Hepatocyte (in vitro differentiated cells): ENCODE results near the gene PDE11A. TPM values are rescaled to one million over a fixed set of nuclear protein-coding genes. Genes with fewer than 3 reads are reported as not detected.

Experiments used
- DNase-seq: peaks from one replicate; pipeline ENCODE4 v3.0.0-alpha.2; 2016; ENCODE audit warnings: low spot score
- H2AFZ ChIP-seq: fragments of 200-600 bp; sonication (generic); 2 replicates; pipeline ENCODE4 v1.6.0; 2016; ENCODE audit warnings: antibody characterized with exemption, mild to moderate bottlenecking
- H3K27ac ChIP-seq: fragments of 200-600 bp; sonication (generic); 2 replicates; pipeline ENCODE4 v1.5.1; 2016; ENCODE audit warnings: mild to moderate bottlenecking
- H3K27me3 ChIP-seq: fragments of 200-600 bp; sonication (generic); 2 replicates; pipeline ENCODE4 v1.6.1; 2016
- H3K36me3 ChIP-seq: fragments of 200-600 bp; sonication (generic); replicated peaks from 2 replicates; pipeline ENCODE4 v1.5.1; 2016; ENCODE audit warnings: low read depth; ENCODE audit not compliant: insufficient read depth
- H3K4me1 ChIP-seq: fragments of 200-600 bp; sonication (generic); 2 replicates; pipeline ENCODE4 v1.5.1; 2016; ENCODE audit warnings: mild to moderate bottlenecking, moderate library complexity; ENCODE audit not compliant: insufficient read depth
- H3K4me2 ChIP-seq: fragments of 200-600 bp; sonication (generic); 2 replicates; pipeline ENCODE4 v1.6.0; 2016
- H3K4me3 ChIP-seq: fragments of 200-600 bp; sonication (generic); 2 replicates; pipeline ENCODE4 v1.5.1; 2016; ENCODE audit warnings: mild to moderate bottlenecking
- H3K79me2 ChIP-seq: fragments of 200-600 bp; sonication (generic); 2 replicates; pipeline ENCODE4 v1.6.0; 2017; ENCODE audit warnings: mild to moderate bottlenecking
- H3K9me2 ChIP-seq: fragments of 200-600 bp; sonication (generic); replicated peaks from 2 replicates; pipeline ENCODE4 v1.6.0; 2017; ENCODE audit warnings: mild to moderate bottlenecking; ENCODE audit not compliant: insufficient read depth
- H3K9me3 ChIP-seq: fragments of 200-600 bp; sonication (generic); 2 replicates; pipeline ENCODE4 v1.5.1; 2016; ENCODE audit warnings: low read depth, mild to moderate bottlenecking
- H4K20me1 ChIP-seq: fragments of 200-600 bp; sonication (generic); 2 replicates; pipeline ENCODE4 v1.6.0; 2016; ENCODE audit warnings: mild to moderate bottlenecking; ENCODE audit not compliant: insufficient read depth, poor library complexity, severe bottlenecking
- CTCF ChIP-seq: fragments of 200-600 bp; sonication (generic); IDR thresholded peaks from 2 replicates; pipeline ENCODE4 v1.5.1; 2016; ENCODE audit warnings: antibody characterized with exemption, mild to moderate bottlenecking; ENCODE audit not compliant: poor library complexity
- EZH2 ChIP-seq: fragments of 200-600 bp; sonication (generic); IDR thresholded peaks from 2 replicates; pipeline ENCODE4 v1.6.1; 2016; ENCODE audit warnings: antibody characterized with exemption, mild to moderate bottlenecking, borderline replicate concordance
- EZH2phosphoT487 ChIP-seq: fragments of 200-600 bp; sonication (generic); IDR thresholded peaks from one replicate; pipeline ENCODE4 v1.6.1; 2018; ENCODE audit warnings: antibody characterized with exemption, mild to moderate bottlenecking, low read depth, moderate library complexity; ENCODE audit not compliant: unreplicated experiment, severe bottlenecking
- WGBS: methylation state at CpG from one replicate; pipeline ENCODE4 v1.1.6; 2016; ENCODE audit warnings: low lambda C conversion rate; ENCODE audit errors: missing lambda C conversion rate; 5-methylcytosine and 5-hydroxymethylcytosine counted together
- polyA plus RNA-seq: library from polyadenylated mRNA; unstranded; fragments of >200 nt; fragmentation: Nextera tagmentation; extraction: Ambion mirVana; gene quantifications from 2 replicates; pipeline ENCODE4 v1.2.1, GENCODE V29; 2016
- total RNA-seq: library from RNA; depleted of rRNA; stranded (reverse); fragments of >200 nt; gene quantifications from 2 replicates; pipeline ENCODE4 v1.2.3, GENCODE V29; 2014

Gene PDE11A
- total and polyA plus RNA-seq, 2 experiments from 2014 or later, result 0.71 to 1.9 TPM

- Histone ChIP-seq H3K79me2 (no peaks in the 10 kb centered on the region), H4K20me1 (no peaks in the 10 kb centered on the region), H3K4me2 (no peak overlapping the region), H3K4me1 (no peaks in the 10 kb centered on the region), H3K27ac (no peak overlapping the region), H3K4me3 (no peak overlapping the region), H3K9me2 (no peaks in the 10 kb centered on the region), H3K36me3 (no peaks in the 10 kb centered on the region), H3K9me3 (no peaks in the 10 kb centered on the region), H2AFZ (no peak overlapping the region), H3K27me3 (no peaks in the 10 kb centered on the region)
- TF ChIP-seq CTCF (no peak), EZH2 (no peak), EZH2phosphoT487 (no peak)
- DNase-seq, result no peak
These were observed 426.3 kb downstream of the PDE11A start for GRCh38 chr2:177646241-177646640.

- Histone ChIP-seq H3K4me1 (no peaks in the 10 kb centered on the region), H3K36me3 (no peaks in the 10 kb centered on the region), H3K27ac (no peak overlapping the region), H2AFZ (no peak overlapping the region), H3K27me3 (no peaks in the 10 kb centered on the region), H3K4me3 (no peak overlapping the region), H3K79me2 (no peaks in the 10 kb centered on the region), H3K9me2 (no peaks in the 10 kb centered on the region), H3K4me2 (no peak overlapping the region), H3K9me3 (no peaks in the 10 kb centered on the region), H4K20me1 (no peaks in the 10 kb centered on the region)
- no peak for DNase-seq
- no peak for TF ChIP-seq EZH2phosphoT487
- TF ChIP-seq EZH2, result no peak
- no peak for TF ChIP-seq CTCF
- WGBS, result 61% methylated on average over 2 of the region's 2 CpGs
These were observed 431.2 kb downstream of the PDE11A start for GRCh38 chr2:177641331-177641730.

- no peaks in the 10 kb centered on the region for H3K79me2 ChIP-seq
- no peaks in the 10 kb centered on the region for H3K4me1 ChIP-seq
- WGBS, result 86% methylated on average over 3 of the region's 3 CpGs
- H3K36me3 ChIP-seq, result no peaks in the 10 kb centered on the region
- DNase-seq, result no peak
- H3K9me2 ChIP-seq, result no peaks in the 10 kb centered on the region
- no peak overlapping the region for H3K27ac ChIP-seq
- no peak for TF ChIP-seq CTCF
- no peak for TF ChIP-seq EZH2phosphoT487
- no peak for TF ChIP-seq EZH2
- H2AFZ ChIP-seq, result no peak overlapping the region
- H3K4me3 ChIP-seq, result no peak overlapping the region
- H4K20me1 ChIP-seq, result no peaks in the 10 kb centered on the region
- no peaks in the 10 kb centered on the region for H3K27me3 ChIP-seq
- no peaks in the 10 kb centered on the region for H3K9me3 ChIP-seq
- H3K4me2 ChIP-seq, result no peak overlapping the region
These were observed 432.2 kb downstream of the PDE11A start for GRCh38 chr2:177640423-177640822.
